Stimulated activated CD8-positive, alpha-beta memory T cell treated with anti-CD3 and anti-CD28 coated beads, Interleukin-12 subunit alpha, Interleukin-12 subunit beta, amount 100 ng/mL, for 4 hours (primary cell): ENCODE data around the gene KIFBP.

Experiments used
- DNase-seq: peaks from one replicate; pipeline ENCODE4 v3.0.0-alpha.2; 2020; ENCODE audit warnings: low read depth

Gene KIFBP

GRCh38 chr10:69051303-69051702, 62.7 kb downstream of the KIFBP start:
- DNase-seq, result no peak

GRCh38 chr10:69051710-69052487, 63.3 kb downstream of the KIFBP start:
- DNase-seq, result no peak

- DNase-seq, result no peak
These were observed 64.1 kb downstream of the KIFBP start for GRCh38 chr10:69052736-69053135.

GRCh38 chr10:69055241-69055640, 66.6 kb downstream of the KIFBP start:
- no peak for DNase-seq

- DNase-seq, result no peak
These were observed 67.5 kb downstream of the KIFBP start for GRCh38 chr10:69056129-69056528.

GRCh38 chr10:69056536-69057260, 68.1 kb downstream of the KIFBP start:
- no peak for DNase-seq

- no peak for DNase-seq
These were observed 68.8 kb downstream of the KIFBP start for GRCh38 chr10:69057261-69057950.

GRCh38 chr10:69057951-69058297, 69.3 kb downstream of the KIFBP start:
- no peak for DNase-seq

GRCh38 chr10:69060127-69060798, 71.7 kb downstream of the KIFBP start:
- no peak for DNase-seq

GRCh38 chr10:69061305-69062161, 72.9 kb downstream of the KIFBP start:
- no peak for DNase-seq

- no peak for DNase-seq
These were observed 74.3 kb downstream of the KIFBP start for GRCh38 chr10:69062901-69063300.

- DNase-seq, result no peak
These were observed 76.2 kb downstream of the KIFBP start for GRCh38 chr10:69064762-69065328.

GRCh38 chr10:69065406-69066361, 77.1 kb downstream of the KIFBP start:
- no peak for DNase-seq
